Activated CD8-positive, alpha-beta memory T cell treated with anti-CD3 and anti-CD28 coated beads, Interleukin-2, amount 50 U/mL, for 4 hours (primary cell): ENCODE results near the gene CIT.

Experiments used
- DNase-seq: peaks from one replicate; pipeline ENCODE4 v3.0.0-alpha.2; 2020

Gene CIT

DNA sequence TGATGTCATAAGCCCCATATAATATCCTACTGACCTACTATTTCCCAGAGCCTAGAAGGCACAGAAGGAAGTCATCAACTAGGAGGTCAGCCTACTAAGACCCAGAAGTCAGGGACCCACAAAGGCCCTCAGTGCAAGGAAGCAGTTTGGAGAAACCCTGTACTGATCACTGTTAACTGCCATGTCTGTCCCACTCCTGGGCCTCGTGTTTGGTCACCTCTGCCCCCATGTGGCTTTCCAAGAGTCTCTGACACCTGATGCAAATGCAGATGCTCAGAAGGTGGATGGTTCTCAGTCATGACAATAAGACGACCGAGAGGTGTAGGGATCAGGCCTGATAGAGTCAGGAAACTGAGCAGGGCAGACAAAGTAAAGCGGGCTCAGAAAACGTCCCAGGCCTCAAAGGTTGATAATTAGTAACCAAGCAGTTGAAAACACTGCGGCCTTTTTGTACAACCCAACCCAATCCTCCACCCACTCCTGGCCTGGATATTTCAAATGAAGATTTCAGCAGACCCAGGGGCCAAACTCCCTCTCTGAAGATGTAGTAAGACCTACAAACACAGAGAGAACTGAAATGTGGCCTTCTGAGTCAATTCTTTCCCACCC lies 185.8 kb downstream of the CIT start:
- DNase-seq, result no peak

GRCh38 chr12:119689935-119690500 lies 187.1 kb downstream of the CIT start:
- no peak for DNase-seq

GRCh38 chr12:119687879-119688278 lies 189.2 kb downstream of the CIT start:
- no peak for DNase-seq

DNA sequence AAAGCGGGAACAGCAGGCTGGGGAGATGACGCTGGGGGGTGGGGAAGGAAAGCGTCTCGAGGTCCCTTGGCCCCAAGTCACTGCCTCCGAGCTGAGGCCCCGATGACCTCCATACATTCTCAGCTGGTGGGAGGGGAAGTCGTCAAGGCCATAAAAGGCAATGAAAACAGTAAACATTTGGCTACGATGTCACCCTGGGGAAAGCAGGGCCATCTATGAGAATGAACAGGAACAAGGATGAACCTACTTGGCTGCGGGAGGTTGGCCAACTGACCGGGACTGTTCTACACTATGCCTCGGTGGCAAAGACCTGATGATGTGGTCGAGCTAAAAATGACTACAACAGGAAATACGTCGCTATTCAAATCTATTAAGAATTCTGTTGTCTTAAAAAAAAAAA lies 189.7 kb downstream of the CIT start:
- no peak for DNase-seq

- no peak for DNase-seq
Measured at GRCh38 chr12:119686776-119687175, 190.3 kb downstream of the CIT start.

DNA sequence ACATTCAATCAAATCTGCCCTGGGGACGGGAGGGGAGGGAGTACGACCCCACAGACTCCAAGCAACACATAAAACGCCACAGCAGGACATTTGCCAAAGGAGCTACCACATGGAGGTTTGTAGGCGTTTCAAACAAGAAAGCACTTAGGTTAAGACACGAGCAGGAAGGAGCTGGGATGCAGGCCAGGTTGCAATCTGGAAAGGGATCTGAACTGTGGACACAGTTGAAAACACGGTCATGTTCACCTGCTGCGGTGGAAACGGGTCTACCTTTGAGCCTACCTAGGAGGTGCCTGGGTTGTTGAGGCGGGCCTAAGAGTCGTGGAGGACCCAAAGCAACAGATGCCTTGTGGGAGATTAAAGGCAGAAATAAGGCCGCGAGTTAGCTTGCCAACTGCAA lies 190.8 kb downstream of the CIT start:
- no peak for DNase-seq

DNA sequence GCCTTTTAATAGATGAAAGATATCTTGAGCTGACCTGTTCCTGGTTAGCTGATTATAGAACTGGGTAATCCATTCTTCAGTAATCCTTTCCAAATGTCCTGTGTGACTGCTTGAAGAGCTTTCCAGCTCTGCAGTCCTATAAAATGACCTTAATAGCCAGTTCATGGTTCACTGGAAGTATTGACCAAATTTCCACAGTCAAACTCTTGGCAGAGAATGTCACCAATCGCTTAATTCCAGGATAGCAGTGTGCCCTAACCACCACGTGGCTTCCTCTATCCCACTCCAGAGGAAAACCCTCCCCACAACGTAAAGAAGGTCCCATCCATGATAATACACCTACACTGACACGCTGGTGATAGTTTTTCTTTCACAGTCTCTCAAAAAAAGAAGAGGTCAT lies 191.7 kb downstream of the CIT start:
- no peak for DNase-seq

- DNase-seq, result no peak
Measured at GRCh38 chr12:119684711-119685369, 192.3 kb downstream of the CIT start.

DNA sequence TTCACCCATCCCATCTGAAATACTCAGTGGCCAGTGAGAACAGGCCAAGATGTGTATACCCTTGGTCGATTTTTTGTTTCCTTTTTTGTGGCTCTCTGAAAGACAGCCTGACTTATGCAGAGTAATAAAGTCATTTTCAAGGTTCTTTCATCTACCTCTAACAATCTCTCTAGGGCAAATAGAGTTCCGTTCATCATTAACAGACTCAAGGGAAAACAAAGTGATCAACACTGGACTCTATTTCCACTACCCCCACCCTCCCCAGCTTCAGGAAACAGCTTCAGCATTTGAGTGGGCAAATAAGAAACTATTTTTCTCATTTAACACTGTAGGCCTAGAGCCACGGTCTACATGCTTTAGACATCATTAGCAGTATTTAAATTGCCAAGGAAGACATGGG lies 193.3 kb downstream of the CIT start:
- DNase-seq, result no peak

- no peak for DNase-seq
Measured at GRCh38 chr12:119683413-119683812, 193.7 kb downstream of the CIT start.

GRCh38 chr12:119682639-119683252 lies 194.4 kb downstream of the CIT start:
- DNase-seq, result no peak

GRCh38 chr12:119681728-119682638 lies 195.1 kb downstream of the CIT start:
- no peak for DNase-seq

DNA sequence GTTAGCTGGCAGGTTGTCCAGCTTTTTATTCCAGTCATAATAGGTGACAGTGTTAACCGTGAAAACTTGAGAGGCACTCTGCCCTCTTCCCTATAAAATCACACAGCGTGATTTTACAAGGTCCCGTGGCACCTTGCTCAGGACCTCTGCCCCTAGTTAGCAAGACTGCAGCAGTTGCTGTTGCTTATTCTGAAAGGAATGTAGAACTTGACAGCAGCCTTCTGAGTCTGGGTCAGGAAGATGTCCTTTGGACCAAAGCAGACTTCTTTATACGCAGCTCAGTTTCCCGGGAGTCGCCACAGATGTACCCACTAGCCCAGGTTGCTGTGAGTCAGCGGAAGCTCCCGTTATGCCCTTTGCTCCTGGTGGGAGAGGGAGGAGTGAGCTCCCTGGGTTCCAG lies 196.0 kb downstream of the CIT start:
- DNase-seq, result no peak

DNA sequence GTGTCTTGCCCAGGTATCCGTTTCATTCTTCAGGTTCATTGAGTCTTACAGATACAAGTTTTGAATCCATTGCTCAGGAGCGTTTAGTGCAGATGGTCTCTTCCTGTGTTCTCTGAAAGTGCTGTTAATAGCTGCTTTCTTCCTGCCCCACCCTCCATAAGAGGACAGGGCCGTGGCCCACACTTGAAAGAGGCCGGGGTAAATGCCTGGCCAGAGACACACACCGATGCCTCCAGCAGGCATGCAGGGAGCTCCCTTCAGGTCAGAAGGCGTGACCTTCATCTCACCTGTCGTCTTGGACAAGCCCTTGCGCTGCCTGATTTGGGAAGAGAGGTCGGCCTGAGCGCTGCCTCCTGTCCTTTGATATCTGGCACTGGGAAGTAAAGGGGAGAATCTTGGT lies 197.6 kb downstream of the CIT start:
- DNase-seq, result no peak

- no peak for DNase-seq
Measured at GRCh38 chr12:119679081-119679480, 198.0 kb downstream of the CIT start.

- DNase-seq, result no peak
Measured at GRCh38 chr12:119678459-119678858, 198.7 kb downstream of the CIT start.

- DNase-seq, result no peak
Measured at GRCh38 chr12:119676573-119676972, 200.5 kb downstream of the CIT start.

- no peak for DNase-seq
Measured at GRCh38 chr12:119676022-119676421, 201.1 kb downstream of the CIT start.

- no peak for DNase-seq
Measured at GRCh38 chr12:119674560-119674959, 202.6 kb downstream of the CIT start.

DNA sequence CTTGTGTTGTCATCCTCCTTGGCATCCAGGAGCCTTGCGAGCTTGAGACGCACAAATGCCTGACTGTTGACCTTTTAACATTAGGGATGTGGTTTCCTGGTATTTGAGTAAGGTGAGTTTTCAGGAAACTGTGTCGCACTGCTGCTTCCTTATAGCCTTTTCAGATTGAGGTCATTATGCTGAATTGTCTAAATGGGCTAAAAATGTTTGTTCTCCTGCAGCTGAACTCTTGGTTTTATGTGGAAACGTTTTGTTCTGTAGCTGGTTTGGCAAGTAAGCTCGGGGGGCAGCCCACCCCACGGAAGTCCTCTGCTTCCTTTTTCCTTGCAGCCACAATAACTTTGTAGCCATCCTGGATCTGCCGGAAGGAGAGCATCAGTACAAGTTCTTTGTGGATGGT lies 203.5 kb downstream of the CIT start:
- DNase-seq, result no peak

DNA sequence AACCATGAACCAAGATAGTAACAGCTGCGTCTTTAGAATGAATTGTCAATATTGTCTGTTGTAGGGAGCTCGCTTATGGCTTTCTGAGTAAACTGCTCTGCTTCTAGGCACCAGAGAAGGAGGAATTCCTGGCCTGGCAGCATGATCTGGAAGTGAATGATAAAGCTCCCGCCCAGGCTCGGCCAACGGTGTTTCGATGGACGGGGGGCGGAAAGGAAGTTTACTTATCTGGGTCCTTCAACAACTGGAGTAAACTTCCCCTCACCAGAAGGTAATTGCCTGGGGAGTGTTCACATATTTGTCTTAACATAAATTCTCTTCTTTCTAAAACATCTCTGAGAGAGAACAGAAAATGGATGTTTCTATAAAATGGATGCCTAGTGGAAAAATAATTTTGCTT lies 204.9 kb downstream of the CIT start:
- no peak for DNase-seq

- DNase-seq, result no peak
Measured at GRCh38 chr12:119671070-119671469, 206.1 kb downstream of the CIT start.
